Naive B cell (primary cell): ENCODE results near the gene CCNL2. TPM values are rescaled to one million over a fixed set of nuclear protein-coding genes. Genes with fewer than 3 reads are reported as not detected.
A peak's percentile ranks its signal among the peaks of the same experiment; 100 is the strongest.

Source experiments
- ATAC-seq, 2 donors: fragments of 150-1000 bp; cut with Tn5 transposase; 2 replicates each; pipeline ENCODE4 v1.10.0; 2021; ENCODE audit warnings: low read depth in 2 of 2, mild to moderate bottlenecking in 2 of 2, moderate library complexity in 2 of 2
- DNase-seq: peaks from one replicate; pipeline ENCODE4 v3.0.0; 2022
- H3K27ac Mint-ChIP-seq, 6 donors: one replicate each; pipeline ENCODE4 v1.8.0; 2020 to 2022; ENCODE audit warnings: mild to moderate bottlenecking in 6 of 6, mixed read lengths in 6 of 6, moderate library complexity in 5 of 6, inconsistent platforms in 2 of 6
- H3K27me3 Mint-ChIP-seq, 3 donors: one replicate each; pipeline ENCODE4 v1.8.0; 2021 to 2022; ENCODE audit warnings: mixed read lengths in 3 of 3, mild to moderate bottlenecking in 1 of 3
- H3K36me3 Mint-ChIP-seq, 2 donors: one replicate each; pipeline ENCODE4 v1.8.0; 2020 to 2022; ENCODE audit warnings: mixed read lengths in 2 of 2, inconsistent platforms in 1 of 2, mild to moderate bottlenecking in 1 of 2
- H3K4me1 Mint-ChIP-seq, 3 donors: one replicate each; pipeline ENCODE4 v1.8.0; 2020 to 2022; ENCODE audit warnings: mixed read lengths in 3 of 3, inconsistent platforms in 1 of 3, mild to moderate bottlenecking in 1 of 3, moderate library complexity in 1 of 3
- H3K4me3 Mint-ChIP-seq, 8 donors: one replicate each; pipeline ENCODE4 v1.8.0; 2020 to 2022; ENCODE audit warnings: mild to moderate bottlenecking in 8 of 8, mixed read lengths in 8 of 8, moderate library complexity in 8 of 8, inconsistent platforms in 2 of 8
- H3K9me3 Mint-ChIP-seq, 7 donors: one replicate each; pipeline ENCODE4 v1.8.0; 2020 to 2022; ENCODE audit warnings: mixed read lengths in 7 of 7, mild to moderate bottlenecking in 5 of 7, inconsistent platforms in 2 of 7, moderate library complexity in 1 of 7
- polyA plus RNA-seq, 6 donors: library from polyadenylated mRNA; unstranded; fragments of 300-500 nt; fragmentation: Illumina TruSeq; gene quantifications; one replicate each; pipeline ENCODE4 v1.2.3, GENCODE V29; 2021; ENCODE audit warnings: low read depth in 6 of 6

Gene CCNL2
- polyA plus RNA-seq, 6 donors from 2014 or later, result 16.8 to 50.2 (median 24.6) TPM

DNA sequence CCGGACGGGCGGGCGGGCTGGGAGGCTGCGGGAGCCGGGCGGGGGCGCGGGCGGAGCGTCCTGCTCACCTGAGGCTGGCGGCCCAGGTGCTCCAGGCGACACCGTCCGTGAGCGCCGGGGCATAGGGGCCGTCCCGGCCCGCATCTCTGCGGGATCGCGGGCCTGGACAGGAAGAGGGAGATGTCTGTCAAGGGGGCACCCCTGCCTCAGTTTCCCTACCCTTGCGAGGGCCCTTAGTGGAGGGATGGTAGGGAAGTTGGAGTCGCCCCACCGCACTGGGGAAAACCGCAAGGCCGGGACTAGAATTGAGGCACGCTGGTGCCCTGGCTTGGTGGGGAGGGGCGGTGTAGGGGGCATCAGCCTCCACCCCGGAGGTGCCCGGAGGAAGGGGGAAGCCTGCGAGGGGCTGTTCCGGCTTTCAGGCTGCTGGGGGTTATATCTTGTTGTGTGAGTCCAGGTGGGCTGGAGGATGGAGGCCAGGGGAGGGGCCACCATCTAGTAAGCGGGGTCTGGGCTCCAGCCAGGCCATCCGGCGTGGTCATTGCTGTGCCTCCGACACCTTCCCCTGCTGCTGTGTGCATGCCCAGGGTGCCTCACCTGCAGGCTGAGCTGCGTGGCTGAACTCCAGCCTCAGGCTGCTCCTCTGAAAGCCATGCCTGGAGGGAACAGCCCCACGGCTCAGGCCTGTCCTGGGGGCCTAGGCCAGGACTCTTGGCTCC lies 36.9 kb upstream of the CCNL2 start:
- Mint-ChIP-seq H3K36me3 (no peaks in the 10 kb centered on the region), H3K4me3 (peak overlapping the region in 7 of 8 donors; percentile 19 to 88 (median 66)), H3K4me1 (peaks cover 8 to 23% (median 12%) of the 10 kb centered on the region in 3 donors), H3K27me3 (peaks cover 3 to 59% (median 14%) of the 10 kb centered on the region in 3 donors), H3K27ac (no peak overlapping the region), H3K9me3 (no peaks in the 10 kb centered on the region)
- DNase-seq (no peak), ATAC-seq (peak; percentile 2 to 7)

DNA sequence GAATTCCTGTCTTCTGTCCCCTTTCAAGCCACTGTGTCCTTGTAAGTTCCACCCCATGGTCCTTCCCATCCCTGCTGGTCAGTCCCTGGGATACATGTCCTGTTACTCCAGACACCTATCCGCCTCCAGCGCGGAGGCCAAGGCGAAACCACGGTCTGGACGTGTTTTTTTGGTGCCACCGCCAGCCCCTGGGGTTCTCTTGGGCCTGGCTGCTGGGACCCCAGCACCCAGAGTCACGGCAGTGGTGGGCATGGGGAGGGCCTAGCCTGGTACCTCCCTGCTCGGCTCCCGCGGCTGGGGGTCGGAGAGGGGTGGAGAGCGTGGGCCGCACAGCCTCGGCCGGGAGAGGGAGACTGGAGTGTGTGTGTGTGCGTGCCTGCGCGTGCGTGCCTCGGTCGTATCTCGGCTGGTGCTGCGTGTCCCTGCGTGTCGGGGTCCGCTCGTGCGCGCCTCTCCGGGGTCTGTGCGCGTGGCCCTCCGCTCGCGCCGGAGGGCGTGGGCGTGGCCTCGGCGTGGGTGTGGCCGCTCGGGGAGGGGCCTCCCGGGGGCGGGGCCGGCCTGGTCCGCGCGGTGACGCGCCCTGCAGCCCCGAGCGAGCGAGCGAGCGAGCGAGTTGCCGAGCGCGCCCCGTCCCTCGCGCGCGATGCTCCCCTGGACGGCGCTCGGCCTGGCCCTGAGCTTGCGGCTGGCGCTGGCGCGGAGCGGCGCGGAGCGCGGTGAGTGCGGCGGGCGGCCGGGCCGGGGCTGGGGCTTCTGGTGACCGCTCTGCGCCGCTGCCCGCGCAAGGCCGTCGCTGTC lies 36.2 kb upstream of the CCNL2 start, which contains the start of gene VWA1:
Gene VWA1, plus strand, starts transcription at position 585 of the 798 bp plus-strand sequence. Its CDS starts 59 bp downstream, at position 644.
- Mint-ChIP-seq H3K27ac (peak within 1 kb of the TSS in 1 of 6 donors; percentile 47), H3K9me3 (no peaks in the 10 kb centered on the region), H3K4me3 (peak within 1 kb of the TSS in 7 of 8 donors; percentile 64 to 88 (median 74)), H3K36me3 (no peaks in the 10 kb centered on the region), H3K27me3 (peaks cover 3 to 56% (median 14%) of the 10 kb centered on the region in 3 donors), H3K4me1 (peaks cover 8 to 17% (median 8%) of the 10 kb centered on the region in 3 donors)
- DNase-seq, result peak; percentile 65
- ATAC-seq, result peak; percentile 73 to 75

DNA sequence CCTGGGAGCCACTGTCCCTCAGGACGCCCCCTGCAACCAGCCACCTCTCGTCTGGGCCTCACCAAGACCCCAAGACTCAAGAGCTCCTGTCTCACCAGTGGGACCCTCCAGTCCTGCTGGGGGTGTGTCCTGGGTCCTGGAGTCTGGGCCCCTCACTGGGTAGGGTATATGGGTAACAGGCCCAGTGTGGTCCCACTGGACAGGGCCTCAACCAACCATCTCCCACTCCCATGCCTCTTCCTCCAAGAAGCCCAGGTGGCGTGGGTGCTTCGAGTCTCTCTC lies 35.6 kb upstream of the CCNL2 start:
- Mint-ChIP-seq H3K9me3 (no peaks in the 10 kb centered on the region), H3K4me3 (peak overlapping the region in 7 of 8 donors; percentile 52 to 79 (median 71)), H3K4me1 (peaks cover 8 to 17% (median 8%) of the 10 kb centered on the region in 3 donors), H3K27me3 (peaks cover 3 to 62% (median 17%) of the 10 kb centered on the region in 3 donors), H3K36me3 (no peaks in the 10 kb centered on the region), H3K27ac (peak overlapping the region in 1 of 6 donors; percentile 47)
- no peak for DNase-seq
- no peak for ATAC-seq

DNA sequence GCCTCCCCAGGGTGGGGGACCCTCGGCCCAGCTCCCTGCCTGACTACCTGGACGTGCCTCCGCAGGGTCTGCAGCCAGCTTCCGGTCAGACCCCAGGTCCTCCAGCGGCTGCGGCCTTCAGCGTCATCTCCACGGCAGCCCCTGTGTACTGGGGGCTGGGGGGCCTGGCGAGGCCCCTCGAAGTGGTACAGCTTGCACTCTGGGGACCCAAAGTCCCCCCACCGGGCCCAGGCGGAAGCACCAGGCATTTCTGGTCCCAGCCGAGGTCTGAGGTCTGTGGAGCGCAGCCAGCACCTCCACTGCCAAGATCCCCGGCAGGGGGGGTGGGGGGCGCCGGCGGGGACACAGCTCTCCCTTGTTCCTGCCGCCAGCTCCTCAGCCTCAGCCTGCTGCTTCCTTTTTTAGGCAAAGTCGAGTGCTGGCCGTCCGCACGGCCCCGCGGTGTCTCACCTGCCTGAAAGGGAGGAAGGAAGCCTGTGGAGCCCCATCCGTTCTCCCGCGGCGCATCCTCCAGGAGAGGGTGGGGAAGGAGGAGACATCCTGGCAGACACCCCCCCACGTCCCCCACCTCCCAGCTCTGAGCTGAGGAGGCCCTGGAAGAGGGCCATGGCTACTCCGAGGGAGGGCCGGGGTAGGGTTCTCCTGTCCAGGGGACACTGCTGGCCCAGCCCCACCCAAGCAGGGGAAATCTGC lies 35.1 kb upstream of the CCNL2 start:
- Mint-ChIP-seq H3K27me3 (peaks cover 3 to 67% (median 22%) of the 10 kb centered on the region in 3 donors), H3K9me3 (no peaks in the 10 kb centered on the region), H3K36me3 (no peaks in the 10 kb centered on the region), H3K4me1 (peaks cover 8 to 17% (median 8%) of the 10 kb centered on the region in 3 donors), H3K27ac (peak overlapping the region in 1 of 6 donors; percentile 47), H3K4me3 (peak overlapping the region in 5 of 8 donors; percentile 21 to 74 (median 39))
- DNase-seq, result peak; percentile 35
- peak; percentile 45 to 52 for ATAC-seq

DNA sequence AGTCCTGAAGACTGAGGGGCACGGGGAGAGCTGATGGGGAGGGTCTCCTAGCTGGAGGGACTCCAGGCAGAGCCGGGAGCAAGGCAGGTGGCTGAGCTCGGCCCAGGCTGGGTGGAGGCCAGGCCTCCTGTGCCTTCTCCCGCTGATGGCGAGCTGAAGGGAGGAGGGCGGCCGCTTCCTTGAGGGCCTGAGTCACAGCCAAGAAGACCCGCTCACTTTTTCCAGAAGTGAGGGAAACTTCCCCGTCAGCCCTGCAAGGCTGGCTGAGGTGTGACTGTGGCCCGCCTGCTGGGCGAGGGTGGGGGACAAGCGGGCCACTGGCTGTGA lies 34.6 kb upstream of the CCNL2 start:
- Mint-ChIP-seq H3K9me3 (no peaks in the 10 kb centered on the region), H3K36me3 (no peaks in the 10 kb centered on the region), H3K27ac (peak overlapping the region in 1 of 6 donors; percentile 62), H3K27me3 (peaks cover 3 to 71% (median 23%) of the 10 kb centered on the region in 3 donors), H3K4me1 (peaks cover 8 to 17% (median 8%) of the 10 kb centered on the region in 3 donors), H3K4me3 (peak overlapping the region in 2 of 8 donors; percentile 44 to 74)
- peak in 1 of 2 donors; percentile 6 for ATAC-seq
- DNase-seq, result no peak

DNA sequence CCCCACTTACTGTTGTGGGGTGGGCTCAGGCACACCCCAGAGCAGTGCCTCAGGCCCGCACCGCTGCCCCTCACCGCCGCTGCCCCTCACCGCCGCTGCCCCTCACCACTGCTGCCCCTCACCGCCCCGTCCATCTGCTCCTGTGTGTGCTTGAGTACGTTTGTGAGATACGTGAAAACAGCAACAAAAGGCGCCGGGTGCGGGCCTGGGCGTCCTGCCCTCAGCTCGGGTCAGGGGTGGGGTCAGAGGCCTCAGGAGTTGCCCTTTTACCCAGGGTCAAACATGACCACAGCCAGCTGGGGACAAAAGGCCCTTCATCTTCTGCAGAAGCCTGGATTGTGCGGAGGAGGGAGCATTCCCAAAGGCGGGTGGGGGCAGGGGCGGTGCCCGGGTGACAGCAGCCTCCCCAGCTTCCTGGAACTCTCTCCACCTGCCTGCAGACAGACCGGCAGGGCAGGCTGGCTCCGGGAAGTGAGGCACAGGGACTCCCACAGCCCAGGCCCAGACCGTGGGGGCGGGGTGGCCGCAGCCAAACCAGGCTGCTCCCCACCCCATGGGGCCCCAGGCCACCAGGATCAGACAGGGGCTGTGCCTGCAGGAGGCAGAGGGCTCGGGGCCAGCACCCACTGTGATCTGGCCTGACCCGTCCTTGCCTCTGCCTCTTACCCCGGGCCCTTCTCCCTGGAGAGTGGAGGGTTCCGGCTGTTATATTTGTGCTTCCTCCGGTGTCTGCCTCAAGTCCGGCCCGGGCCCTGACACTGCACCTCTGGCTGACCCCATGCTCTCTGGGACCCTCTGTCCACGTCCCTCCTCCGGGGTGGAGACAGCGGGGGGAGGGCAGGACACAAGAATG lies 34.0 kb upstream of the CCNL2 start:
- peaks cover 11 to 21% (median 12%) of the 10 kb centered on the region in 3 donors for H3K4me1 Mint-ChIP-seq
- peaks cover 0 to 4% (median 0%) of the 10 kb centered on the region in 7 donors for H3K9me3 Mint-ChIP-seq
- peak overlapping the region in 1 of 6 donors; percentile 62 for H3K27ac Mint-ChIP-seq
- peak overlapping the region in 3 of 8 donors; percentile 32 to 74 (median 53) for H3K4me3 Mint-ChIP-seq
- ATAC-seq, result no peak
- DNase-seq, result no peak
- peaks cover 8 to 71% (median 29%) of the 10 kb centered on the region in 3 donors for H3K27me3 Mint-ChIP-seq
- no peaks in the 10 kb centered on the region for H3K36me3 Mint-ChIP-seq

DNA sequence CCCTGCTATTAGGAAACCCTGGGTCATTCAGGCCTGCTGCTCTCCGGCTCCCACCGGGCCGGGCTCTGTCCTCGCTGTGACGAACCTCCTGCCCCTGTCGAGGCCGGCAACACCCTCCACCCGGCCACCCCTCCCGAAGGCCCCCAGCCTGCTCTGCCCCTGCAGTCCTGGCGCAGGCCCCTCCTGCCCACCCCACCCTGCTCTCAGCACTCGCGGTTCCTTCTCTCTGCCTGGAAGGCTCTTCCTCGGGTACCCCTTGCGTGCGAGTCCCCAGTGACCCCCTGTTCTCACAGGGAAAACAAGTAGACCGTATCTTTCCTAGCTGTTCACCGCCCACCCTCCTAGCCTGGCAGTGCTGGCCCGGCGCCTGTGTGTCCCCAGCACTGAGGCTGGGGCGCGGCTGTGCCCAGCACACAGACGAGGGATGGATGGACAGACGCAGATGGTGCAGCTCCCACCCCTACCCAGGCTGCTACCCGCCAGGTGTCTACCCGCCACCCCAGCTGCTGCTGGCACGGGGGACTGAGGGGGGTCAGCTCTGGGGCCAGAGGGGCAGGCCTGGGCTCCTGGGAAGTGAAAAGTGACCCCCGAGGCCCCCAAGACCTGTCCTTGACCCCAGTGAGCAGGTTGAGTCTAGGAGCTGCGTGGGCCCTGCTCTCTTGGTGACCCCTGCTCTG lies 33.3 kb upstream of the CCNL2 start:
- ATAC-seq (no peak), DNase-seq (no peak)
- H3K27me3 Mint-ChIP-seq, result peaks cover 8 to 72% (median 30%) of the 10 kb centered on the region in 3 donors
- H3K9me3 Mint-ChIP-seq, result peaks cover 0 to 4% (median 0%) of the 10 kb centered on the region in 7 donors
- peaks cover 11 to 21% (median 12%) of the 10 kb centered on the region in 3 donors for H3K4me1 Mint-ChIP-seq
- H3K27ac Mint-ChIP-seq, result no peak overlapping the region
- H3K4me3 Mint-ChIP-seq, result peak overlapping the region in 2 of 8 donors; percentile 32 to 53
- H3K36me3 Mint-ChIP-seq, result no peaks in the 10 kb centered on the region

DNA sequence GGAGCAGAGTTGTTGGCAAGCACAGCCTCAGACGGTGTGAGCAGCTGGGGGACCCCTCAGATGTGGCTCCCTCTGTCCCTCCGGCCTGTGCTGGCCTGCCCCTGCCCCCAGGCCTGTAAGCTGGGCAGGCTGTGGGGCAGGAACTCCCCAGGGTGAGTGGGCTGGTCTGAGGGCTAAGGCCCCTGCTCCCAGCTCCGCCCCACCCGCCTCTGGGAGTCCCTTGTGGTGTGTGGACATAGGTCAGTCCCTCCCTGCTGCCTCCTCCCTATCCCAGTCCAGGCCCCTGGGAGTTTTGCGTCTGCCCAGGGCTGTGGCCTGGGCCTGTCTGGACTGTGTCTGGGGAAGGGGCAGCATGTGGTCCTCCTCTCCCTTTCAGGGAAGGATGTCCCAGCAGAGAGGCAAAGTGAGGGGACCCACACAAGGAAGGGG lies 32.7 kb upstream of the CCNL2 start:
- peaks cover 0 to 4% (median 0%) of the 10 kb centered on the region in 7 donors for H3K9me3 Mint-ChIP-seq
- no peak for ATAC-seq
- peaks cover 12 to 21% (median 14%) of the 10 kb centered on the region in 3 donors for H3K4me1 Mint-ChIP-seq
- H3K27me3 Mint-ChIP-seq, result peaks cover 8 to 72% (median 30%) of the 10 kb centered on the region in 3 donors
- no peak overlapping the region for H3K4me3 Mint-ChIP-seq
- H3K36me3 Mint-ChIP-seq, result no peaks in the 10 kb centered on the region
- no peak for DNase-seq
- no peak overlapping the region for H3K27ac Mint-ChIP-seq

DNA sequence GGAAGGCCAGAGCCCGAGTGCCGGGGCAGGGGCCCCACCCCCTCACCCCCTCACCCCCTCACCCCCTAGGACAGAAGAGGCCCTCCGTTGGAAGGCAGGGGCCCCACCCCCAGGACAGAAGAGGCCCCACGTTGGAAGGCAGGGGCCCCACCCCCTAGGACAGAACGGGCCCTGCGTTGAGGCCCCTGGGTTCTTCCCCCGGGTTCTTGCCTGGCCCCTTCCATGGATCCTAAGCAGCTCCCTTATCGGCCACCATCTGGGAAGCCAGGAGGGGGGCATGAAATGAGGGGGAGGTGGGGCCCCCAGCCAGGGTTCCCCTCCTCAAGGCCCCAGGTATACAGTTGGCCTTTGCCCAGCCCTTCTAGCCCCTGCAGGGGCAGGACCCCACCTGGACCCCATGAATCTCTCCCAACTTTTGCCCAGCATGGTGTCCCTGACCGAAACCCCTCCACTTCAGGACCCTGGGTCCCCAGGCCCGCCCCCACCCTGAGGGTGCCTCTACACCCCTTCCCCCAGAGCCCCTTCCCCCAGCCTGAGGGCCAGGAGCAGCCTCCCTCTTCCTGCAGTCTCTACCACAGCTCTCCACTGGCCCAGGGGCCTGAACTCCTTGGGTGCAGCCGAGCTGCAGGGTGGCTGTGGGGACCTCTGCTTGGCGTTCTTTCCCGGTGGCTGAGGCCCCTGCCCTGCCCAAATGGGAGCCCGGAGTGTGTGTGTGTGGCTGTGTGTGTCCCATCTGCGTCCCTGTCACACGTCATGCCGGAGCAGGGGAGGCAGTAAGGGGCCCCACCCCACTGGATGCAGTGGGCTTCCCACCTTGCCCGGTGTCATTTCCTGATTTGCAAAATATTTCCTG lies 32.1 kb upstream of the CCNL2 start:
- Mint-ChIP-seq H3K4me3 (no peak overlapping the region), H3K27ac (no peak overlapping the region), H3K36me3 (no peaks in the 10 kb centered on the region), H3K4me1 (peaks cover 9 to 22% (median 11%) of the 10 kb centered on the region in 3 donors), H3K9me3 (peaks cover 0 to 4% (median 0%) of the 10 kb centered on the region in 7 donors), H3K27me3 (peaks cover 8 to 72% (median 35%) of the 10 kb centered on the region in 3 donors)
- DNase-seq, result no peak
- ATAC-seq, result no peak

DNA sequence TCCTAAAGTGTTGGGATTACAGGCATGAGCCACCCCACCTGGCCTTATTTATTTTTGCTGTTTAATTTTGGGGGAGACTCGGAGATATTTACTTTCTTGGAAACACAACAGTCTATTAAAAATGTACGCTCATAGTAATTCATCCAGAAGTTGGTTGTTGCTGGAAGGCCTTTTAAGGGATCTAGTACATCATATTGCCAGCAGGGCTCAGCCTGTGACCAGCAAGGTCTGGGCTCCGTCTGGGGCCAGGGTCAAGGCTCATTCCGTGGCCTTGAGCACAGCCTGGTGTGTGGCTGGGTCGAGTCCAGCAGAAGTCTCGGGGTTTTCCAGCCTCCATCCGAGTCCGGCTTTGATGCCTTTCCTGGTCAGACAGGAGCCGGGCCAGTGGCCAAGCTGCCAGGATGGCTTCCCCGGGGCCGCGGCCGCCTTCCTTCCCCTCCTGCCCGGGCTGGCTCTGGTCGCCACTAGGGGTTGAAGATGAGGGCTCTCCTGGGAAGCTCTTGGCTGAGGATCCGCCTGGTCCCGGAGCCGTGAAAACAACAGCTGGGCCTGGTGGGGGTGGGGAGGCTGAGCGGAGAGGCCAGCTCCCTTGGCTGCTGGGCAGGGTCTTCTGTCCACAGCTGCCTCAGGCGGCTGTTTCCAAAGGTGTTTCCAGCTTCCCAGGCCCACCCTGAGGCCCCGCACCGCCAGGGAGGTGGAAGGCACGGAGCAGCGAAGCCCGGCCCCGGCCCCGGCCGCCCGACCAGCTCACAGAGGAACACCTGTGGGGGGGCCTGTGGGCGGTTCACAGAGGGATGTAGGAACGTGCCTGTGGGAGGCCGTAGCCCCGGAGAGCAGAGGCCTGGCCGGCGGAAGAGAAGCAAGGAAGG lies 31.2 kb upstream of the CCNL2 start:
- H3K27ac Mint-ChIP-seq, result no peak overlapping the region
- no peak for DNase-seq
- peaks cover 8 to 78% (median 42%) of the 10 kb centered on the region in 3 donors for H3K27me3 Mint-ChIP-seq
- peaks cover 0 to 4% (median 0%) of the 10 kb centered on the region in 7 donors for H3K9me3 Mint-ChIP-seq
- ATAC-seq, result no peak
- no peaks in the 10 kb centered on the region for H3K36me3 Mint-ChIP-seq
- H3K4me3 Mint-ChIP-seq, result no peak overlapping the region
- H3K4me1 Mint-ChIP-seq, result peaks cover 9 to 21% (median 10%) of the 10 kb centered on the region in 3 donors
